HepG2 (cell line): ENCODE measurements around the gene FOXA1. TPM values are rescaled to one million over a fixed set of nuclear protein-coding genes. Genes with fewer than 3 reads are reported as not detected.

ENCODE experiments used
- ATAD3A ChIP-seq: sonication (generic); formaldehyde crosslinking; IDR thresholded peaks from 2 replicates; pipeline ENCODE4 v1.4.0; 2020; ENCODE audit warnings: missing genetic modification reagents
- ATF3 ChIP-seq: sonication (generic); formaldehyde crosslinking; IDR thresholded peaks from 2 replicates; pipeline ENCODE4 v1.4.0; 2020; ENCODE audit warnings: missing genetic modification reagents
- GATAD1 ChIP-seq: IDR thresholded peaks from 2 replicates; pipeline ENCODE4 v1.6.1; 2016; ENCODE audit warnings: missing genetic modification reagents, missing compliant biosample characterization
- KDM3A ChIP-seq: IDR thresholded peaks from 2 replicates; pipeline ENCODE4 v1.6.1; 2018; ENCODE audit warnings: low read depth, missing compliant biosample characterization
- MZF1 ChIP-seq: sonication (generic); formaldehyde crosslinking; IDR thresholded peaks from 2 replicates; pipeline ENCODE4 v1.8.1; 2023; ENCODE audit warnings: mild to moderate bottlenecking, missing genetic modification reagents, borderline replicate concordance
- NFIB ChIP-seq: sonication (generic); formaldehyde crosslinking; IDR thresholded peaks from 2 replicates; pipeline ENCODE4 v1.9.0; 2021; ENCODE audit warnings: missing genetic modification reagents, mild to moderate bottlenecking, borderline replicate concordance
- NFRKB ChIP-seq: fragments of 450-650 bp; IDR thresholded peaks from 2 replicates; pipeline ENCODE4 v1.6.1; 2017
- NR2C2 ChIP-seq: sonication (generic); formaldehyde crosslinking; IDR thresholded peaks from 2 replicates; pipeline ENCODE4 v1.4.0; 2020; ENCODE audit warnings: missing genetic modification reagents, mild to moderate bottlenecking, moderate library complexity, borderline replicate concordance
- PAF1 ChIP-seq: IDR thresholded peaks from 2 replicates; pipeline ENCODE4 v1.6.1; 2016; ENCODE audit warnings: missing genetic modification reagents, missing compliant biosample characterization
- PAXIP1 ChIP-seq: sonication (generic); formaldehyde crosslinking; conservative IDR thresholded peaks from 2 replicates; pipeline ENCODE4 v1.4.0; 2020; ENCODE audit warnings: mild to moderate bottlenecking, missing genetic modification reagents, moderate library complexity
- POLR2AphosphoS5 ChIP-seq: IDR thresholded peaks from 2 replicates; pipeline ENCODE4 v1.6.1; 2012; ENCODE audit warnings: low read depth, low read length
- RFXANK ChIP-seq: IDR thresholded peaks from 2 replicates; pipeline ENCODE4 v1.6.1; 2016
- SIN3B ChIP-seq: fragments of 150-350 bp; IDR thresholded peaks from 2 replicates; pipeline ENCODE4 v1.6.1; 2014; ENCODE audit warnings: low read length
- SMYD3 ChIP-seq: sonication (generic); formaldehyde crosslinking; IDR thresholded peaks from 2 replicates; pipeline ENCODE4 v1.8.1; 2023; ENCODE audit warnings: mild to moderate bottlenecking, missing genetic modification reagents
- TRAFD1 ChIP-seq: sonication (generic); formaldehyde crosslinking; IDR thresholded peaks from 2 replicates; pipeline ENCODE4 v1.5.1; 2020; ENCODE audit warnings: missing genetic modification reagents, mild to moderate bottlenecking, borderline replicate concordance
- UBTF ChIP-seq: sonication (generic); formaldehyde crosslinking; IDR thresholded peaks from 2 replicates; pipeline ENCODE4 v1.4.0; 2020; ENCODE audit warnings: mild to moderate bottlenecking, missing genetic modification reagents
- ZFP90 ChIP-seq: sonication (generic); formaldehyde crosslinking; IDR thresholded peaks from 2 replicates; pipeline ENCODE4 v1.8.0; 2022; ENCODE audit warnings: missing genetic modification reagents, mild to moderate bottlenecking, inconsistent platforms, borderline replicate concordance
- ZNF329 ChIP-seq: sonication (generic); formaldehyde crosslinking; IDR thresholded peaks from 2 replicates; pipeline ENCODE4 v1.9.0; 2021; ENCODE audit warnings: low read depth, mild to moderate bottlenecking, missing genetic modification reagents
- ZNF432 ChIP-seq: sonication (generic); formaldehyde crosslinking; IDR thresholded peaks from 2 replicates; pipeline ENCODE4 v1.5.0; 2020; ENCODE audit warnings: missing genetic modification reagents, mild to moderate bottlenecking, borderline replicate concordance
- ZNF660 ChIP-seq: sonication (generic); formaldehyde crosslinking; IDR thresholded peaks from 2 replicates; pipeline ENCODE4 v1.5.1; 2020; ENCODE audit warnings: mild to moderate bottlenecking, low read depth, missing genetic modification reagents, borderline replicate concordance
- ZNF747 ChIP-seq: sonication (generic); formaldehyde crosslinking; IDR thresholded peaks from 2 replicates; pipeline ENCODE4 v1.8.1; 2023; ENCODE audit warnings: missing genetic modification reagents, mild to moderate bottlenecking, borderline replicate concordance
- ZSCAN29 ChIP-seq: sonication (generic); formaldehyde crosslinking; conservative IDR thresholded peaks from 2 replicates; pipeline ENCODE4 v1.4.0; 2020; ENCODE audit warnings: mild to moderate bottlenecking, missing genetic modification reagents
- polyA plus RNA-seq, 8 experiments: library from polyadenylated mRNA; depleted of rRNA in 3 of 8; stranded (reverse) in 7 of 8; unstranded in 1 of 8; fragments of >200 nt; fragmentation: Illumina TruSeq in 4 of 8; extraction: Trizol in 4 of 8; gene quantifications; 2 replicates each; pipeline versions ENCODE4 v1.2.1 to v1.2.3, GENCODE V29; 2011 to 2016; ENCODE audit warnings: low read depth in 4 of 8, missing spikeins in 1 of 8, mixed read lengths in 1 of 8; ENCODE audit not compliant: insufficient read depth in 1 of 8
- total RNA-seq, 5 experiments: library from RNA; depleted of rRNA; stranded (reverse); fragments of >200 nt; fragmentation: Illumina TruSeq; extraction: Trizol; gene quantifications; 2 replicates each; pipeline ENCODE4 v1.2.3, GENCODE V29; 2016; ENCODE audit warnings: low read depth in 1 of 5

The FOXA1 gene
- total and polyA plus RNA-seq, 2 of the 13 experiments (the other 11 are each of a cell fraction or from before 2014, with no cell fraction given), result 43.4 to 58.6 TPM

- TF ChIP-seq ZSCAN29 (peak; percentile 58; the same call in 1 of the 2 replicates), SIN3B (no peak; the same call in 1 of the 2 replicates), PAXIP1 (CRISPR knock-in tag) (peak; percentile 33; the same call in 1 of the 2 replicates), ZNF747 (CRISPR knock-in tag) (peak; percentile 54; the same call in 1 of the 2 replicates), ZNF660 (no peak; the same call in 1 of the 2 replicates), GATAD1 (CRISPR knock-in tag) (no peak; the same call in 1 of the 2 replicates), ZFP90 (CRISPR knock-in tag) (peak; percentile 70), ATAD3A (CRISPR knock-in tag) (no peak), NFIB (CRISPR knock-in tag) (no peak), NR2C2 (no peak), RFXANK (no peak), ZNF329 (CRISPR knock-in tag) (no peak; the same call in 1 of the 2 replicates), NFRKB (no peak), SMYD3 (CRISPR knock-in tag) (peak; percentile 34; the same call in 1 of the 2 replicates), ATF3 (CRISPR knock-in tag) (peak; percentile 66), POLR2AphosphoS5 (no peak; the same call in none of the 2 replicates), PAF1 (CRISPR knock-in tag) (no peak; the same call in 1 of the 2 replicates), KDM3A (peak; percentile 89), TRAFD1 (CRISPR knock-in tag) (no peak), MZF1 (0 out of 2 replicates have a peak, but pooled peaks have one; percentile 18), ZNF432 (CRISPR knock-in tag) (0 out of 2 replicates have a peak, but pooled peaks have one; percentile 83), UBTF (CRISPR knock-in tag) (peak; percentile 99)
Measured at GRCh38 chr14:37587881-37588666, 7.0 kb downstream of the FOXA1 start (continued).
